Loucy (cell line): Measurements from ENCODE around the gene KLF7.

Experiments used
- H2AFZ ChIP-seq: fragments of 200-600 bp; sonication (generic); 2 replicates; pipeline ENCODE4 v1.6.0; 2016; ENCODE audit warnings: antibody characterized with exemption, mild to moderate bottlenecking, low read length, moderate library complexity
- H3F3A ChIP-seq: fragments of 200-600 bp; 2 replicates; pipeline ENCODE4 v1.6.0; 2016; ENCODE audit warnings: antibody characterized with exemption, low read depth, mild to moderate bottlenecking
- H3K27me3 ChIP-seq: fragments of 200-600 bp; sonication (generic); 2 replicates; pipeline ENCODE4 v1.6.1; 2014; ENCODE audit warnings: low read length, mild to moderate bottlenecking; ENCODE audit not compliant: insufficient read depth, poor library complexity, severe bottlenecking
- H3K36me3 ChIP-seq: fragments of 200-600 bp; sonication (generic); 2 replicates; pipeline ENCODE4 v1.6.1; 2016; ENCODE audit warnings: low read length; ENCODE audit not compliant: insufficient read depth
- H3K4me1 ChIP-seq: fragments of 200-600 bp; sonication (generic); 2 replicates; pipeline ENCODE4 v1.5.1; 2014; ENCODE audit warnings: low read length, mild to moderate bottlenecking; ENCODE audit not compliant: insufficient read depth, poor library complexity, severe bottlenecking
- H3K4me2 ChIP-seq: fragments of 200-600 bp; sonication (generic); 2 replicates; pipeline ENCODE4 v1.6.0; 2014; ENCODE audit warnings: antibody characterized with exemption, low read length, low read depth, mild to moderate bottlenecking; ENCODE audit not compliant: poor library complexity, severe bottlenecking
- H3K4me3 ChIP-seq: fragments of 200-600 bp; sonication (generic); 2 replicates; pipeline ENCODE4 v1.5.1; 2014; ENCODE audit warnings: low read length, mild to moderate bottlenecking, mixed read lengths; ENCODE audit not compliant: poor library complexity, severe bottlenecking
- H3K79me2 ChIP-seq: fragments of 200-600 bp; sonication (generic); 2 replicates; pipeline ENCODE4 v1.6.1; 2014; ENCODE audit warnings: low read length; ENCODE audit not compliant: insufficient read depth
- H3K9ac ChIP-seq: fragments of 200-600 bp; sonication (generic); 2 replicates; pipeline ENCODE4 v1.6.0; 2014; ENCODE audit warnings: mild to moderate bottlenecking, low read depth, low read length, moderate library complexity; ENCODE audit not compliant: poor library complexity, severe bottlenecking
- H3K9me2 ChIP-seq: fragments of 200-600 bp; sonication (generic); replicated peaks from 2 replicates; pipeline ENCODE4 v1.6.1; 2016; ENCODE audit warnings: low read depth, low read length, mixed read lengths
- H3K9me3 ChIP-seq: fragments of 200-600 bp; sonication (generic); 2 replicates; pipeline ENCODE4 v1.6.1; 2014; ENCODE audit warnings: mild to moderate bottlenecking, antibody characterized with exemption, low read length, low read depth; ENCODE audit not compliant: insufficient read depth
- H4K20me1 ChIP-seq: fragments of 200-600 bp; sonication (generic); 2 replicates; pipeline ENCODE4 v1.6.0; 2014; ENCODE audit warnings: antibody characterized with exemption, low read length, mild to moderate bottlenecking; ENCODE audit not compliant: insufficient read depth, poor library complexity, severe bottlenecking
- EZH2phosphoT487 ChIP-seq: fragments of 200-600 bp; IDR thresholded peaks from 2 replicates; pipeline ENCODE4 v1.6.1; 2018; ENCODE audit warnings: antibody characterized with exemption, mild to moderate bottlenecking, moderate library complexity, borderline replicate concordance
- TF ChIP-seq, protein P1 (sequence below): fragments of 200-600 bp; sonication (generic); conservative IDR thresholded peaks from 2 replicates; pipeline ENCODE4 v1.5.1; 2014; ENCODE audit warnings: mild to moderate bottlenecking, antibody characterized with exemption, low read length

Gene KLF7

DNA sequence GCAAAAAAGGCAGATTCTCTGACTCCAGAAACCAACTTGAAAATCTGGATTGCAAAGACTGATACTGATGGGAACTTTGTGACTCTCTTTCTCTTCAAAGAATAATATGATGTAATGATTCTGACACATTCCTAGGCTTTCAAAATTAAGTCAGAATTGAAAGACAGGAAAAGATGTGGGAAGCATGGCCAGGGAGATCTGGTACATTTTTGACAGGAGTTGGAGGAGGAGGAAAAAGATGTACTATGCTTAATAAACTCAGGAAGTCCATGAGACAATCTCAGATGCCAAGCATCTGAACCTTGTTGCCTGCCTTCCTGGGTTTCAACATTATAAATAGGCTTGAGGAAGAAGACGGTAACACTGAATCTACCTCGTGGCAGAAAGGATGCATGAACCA, 34.2 kb downstream of the KLF7 start:
- H2AFZ ChIP-seq = no peak overlapping the region
- H3K9ac ChIP-seq = no peak overlapping the region
- no peaks in the 10 kb centered on the region for H4K20me1 ChIP-seq
- no peaks in the 10 kb centered on the region for H3K9me2 ChIP-seq
- no peaks in the 10 kb centered on the region for H3F3A ChIP-seq
- H3K79me2 ChIP-seq = no peaks in the 10 kb centered on the region; the same call in 1 of the 2 replicates
- no peaks in the 10 kb centered on the region for H3K9me3 ChIP-seq
- H3K4me3 ChIP-seq = no peak overlapping the region
- H3K36me3 ChIP-seq = no peaks in the 10 kb centered on the region
- H3K4me2 ChIP-seq = no peak overlapping the region
- peaks cover 23% of the 10 kb centered on the region for H3K4me1 ChIP-seq
- no peaks in the 10 kb centered on the region for H3K27me3 ChIP-seq
- no peak for TF ChIP-seq EZH2phosphoT487
- TF ChIP-seq, protein P1, sequence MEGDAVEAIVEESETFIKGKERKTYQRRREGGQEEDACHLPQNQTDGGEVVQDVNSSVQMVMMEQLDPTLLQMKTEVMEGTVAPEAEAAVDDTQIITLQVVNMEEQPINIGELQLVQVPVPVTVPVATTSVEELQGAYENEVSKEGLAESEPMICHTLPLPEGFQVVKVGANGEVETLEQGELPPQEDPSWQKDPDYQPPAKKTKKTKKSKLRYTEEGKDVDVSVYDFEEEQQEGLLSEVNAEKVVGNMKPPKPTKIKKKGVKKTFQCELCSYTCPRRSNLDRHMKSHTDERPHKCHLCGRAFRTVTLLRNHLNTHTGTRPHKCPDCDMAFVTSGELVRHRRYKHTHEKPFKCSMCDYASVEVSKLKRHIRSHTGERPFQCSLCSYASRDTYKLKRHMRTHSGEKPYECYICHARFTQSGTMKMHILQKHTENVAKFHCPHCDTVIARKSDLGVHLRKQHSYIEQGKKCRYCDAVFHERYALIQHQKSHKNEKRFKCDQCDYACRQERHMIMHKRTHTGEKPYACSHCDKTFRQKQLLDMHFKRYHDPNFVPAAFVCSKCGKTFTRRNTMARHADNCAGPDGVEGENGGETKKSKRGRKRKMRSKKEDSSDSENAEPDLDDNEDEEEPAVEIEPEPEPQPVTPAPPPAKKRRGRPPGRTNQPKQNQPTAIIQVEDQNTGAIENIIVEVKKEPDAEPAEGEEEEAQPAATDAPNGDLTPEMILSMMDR = no peak

DNA sequence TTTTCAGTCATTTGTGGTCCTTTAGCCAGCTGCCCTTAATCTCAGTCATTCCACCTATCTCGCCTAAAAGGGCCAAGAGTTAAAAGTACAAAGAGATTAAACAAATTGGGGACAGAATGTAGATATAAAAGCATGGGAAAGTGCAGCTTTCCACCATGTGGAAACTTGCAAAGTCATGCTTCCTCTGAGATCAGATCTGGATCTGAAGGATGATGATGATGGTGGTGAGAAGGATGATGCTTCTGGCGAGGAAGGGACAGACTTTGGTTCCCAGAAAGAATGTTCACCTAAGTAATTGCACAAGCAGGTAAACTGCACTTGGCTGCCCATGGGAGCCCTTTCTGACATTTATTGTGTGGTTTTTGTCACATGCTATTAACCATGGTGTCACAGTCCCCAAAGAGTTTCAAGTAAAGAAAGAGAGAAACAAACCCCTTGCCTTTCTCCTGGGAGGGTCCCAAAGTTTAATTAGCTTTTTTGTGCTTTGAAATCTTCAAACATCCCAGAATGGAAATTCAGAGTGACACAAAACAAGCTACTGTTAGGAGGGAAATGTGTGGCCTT, 34.7 kb downstream of the KLF7 start:
- TF ChIP-seq EZH2phosphoT487 = no peak
- TF ChIP-seq, protein P1 = no peak
- H3K4me3 ChIP-seq = no peak overlapping the region
- no peaks in the 10 kb centered on the region for H3K9me2 ChIP-seq
- peaks cover 22% of the 10 kb centered on the region for H3K4me1 ChIP-seq
- no peak overlapping the region for H3K9ac ChIP-seq
- no peak overlapping the region for H2AFZ ChIP-seq
- H3K79me2 ChIP-seq = no peaks in the 10 kb centered on the region; the same call in 1 of the 2 replicates
- H3F3A ChIP-seq = no peaks in the 10 kb centered on the region
- H3K27me3 ChIP-seq = no peaks in the 10 kb centered on the region
- H4K20me1 ChIP-seq = no peaks in the 10 kb centered on the region
- no peaks in the 10 kb centered on the region for H3K9me3 ChIP-seq
- no peak overlapping the region for H3K4me2 ChIP-seq
- H3K36me3 ChIP-seq = no peaks in the 10 kb centered on the region

DNA sequence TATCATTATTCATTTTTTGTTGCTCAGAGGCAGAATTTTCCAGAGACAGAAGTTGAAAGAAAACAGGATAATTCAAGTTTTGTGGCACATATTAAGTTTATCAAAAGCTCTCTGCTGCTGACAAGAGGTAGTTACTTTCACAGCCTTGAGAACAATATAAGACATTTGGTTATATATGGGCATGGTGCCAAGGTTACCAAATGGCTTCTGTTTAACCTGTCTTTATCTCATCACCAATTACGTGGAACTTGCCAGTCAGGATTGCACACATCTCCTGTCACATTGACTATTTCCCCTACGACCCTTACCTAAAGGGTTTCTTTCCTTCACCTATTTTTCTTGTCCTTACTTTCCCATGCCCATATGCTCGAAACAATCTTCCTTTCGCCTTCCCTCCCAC, 35.9 kb downstream of the KLF7 start:
- H3K4me1 ChIP-seq = peaks cover 12% of the 10 kb centered on the region
- no peak overlapping the region for H3K4me2 ChIP-seq
- H2AFZ ChIP-seq = no peak overlapping the region
- H3K27me3 ChIP-seq = no peaks in the 10 kb centered on the region
- no peaks in the 10 kb centered on the region for H3F3A ChIP-seq
- no peaks in the 10 kb centered on the region; the same call in 1 of the 2 replicates for H3K79me2 ChIP-seq
- no peak overlapping the region for H3K9ac ChIP-seq
- H3K36me3 ChIP-seq = no peaks in the 10 kb centered on the region
- H3K4me3 ChIP-seq = no peak overlapping the region
- H4K20me1 ChIP-seq = no peaks in the 10 kb centered on the region
- TF ChIP-seq, protein P1 = no peak
- TF ChIP-seq EZH2phosphoT487 = no peak
- no peaks in the 10 kb centered on the region for H3K9me2 ChIP-seq
- H3K9me3 ChIP-seq = no peaks in the 10 kb centered on the region
